NCI-H128 (cell line): Measurements from ENCODE around the gene BTG3.

Experiments used
- DNase-seq: peaks from one replicate; lab custom pipeline; 2025; ENCODE audit not compliant: unreplicated experiment; lab: John Stamatoyannopoulos, UW

Gene BTG3

GRCh38 chr21:17612565-17613241, at the start of gene BTG3:
Gene BTG3 (minus strand): TSS chr21:17612901. CDS start chr21:17609144, 3,757 bp downstream.
- DNase-seq: peak; percentile 39

GRCh38 chr21:17660862-17661261, 48.2 kb upstream of the BTG3 start:
- no peak for DNase-seq

GRCh38 chr21:17660452-17660851, 47.8 kb upstream of the BTG3 start:
- no peak for DNase-seq

- DNase-seq: no peak
These were observed 46.2 kb upstream of the BTG3 start for GRCh38 chr21:17658931-17659330.

GRCh38 chr21:17651526-17651925, 38.8 kb upstream of the BTG3 start:
- DNase-seq: no peak

GRCh38 chr21:17650292-17650691, 37.6 kb upstream of the BTG3 start:
- no peak for DNase-seq

- no peak for DNase-seq
These were observed 34.1 kb upstream of the BTG3 start for GRCh38 chr21:17646790-17647189.

- DNase-seq: no peak
These were observed 31.5 kb upstream of the BTG3 start for GRCh38 chr21:17644186-17644585.

- DNase-seq: no peak
These were observed 28.1 kb upstream of the BTG3 start for GRCh38 chr21:17640821-17641220.

- no peak for DNase-seq
These were observed 24.0 kb upstream of the BTG3 start for GRCh38 chr21:17636711-17637110.

GRCh38 chr21:17631195-17631594, 18.5 kb upstream of the BTG3 start:
- no peak for DNase-seq

GRCh38 chr21:17622018-17622417, 9.3 kb upstream of the BTG3 start:
- DNase-seq: no peak

- no peak for DNase-seq
These were observed 4.1 kb upstream of the BTG3 start for GRCh38 chr21:17616831-17617230.

- no peak for DNase-seq
These were observed 558 bp upstream of the BTG3 start for GRCh38 chr21:17613242-17613676.

- DNase-seq: no peak
These were observed 607 bp downstream of the BTG3 start for GRCh38 chr21:17612023-17612564.

- DNase-seq: peak; percentile 17
These were observed 1.2 kb downstream of the BTG3 start for GRCh38 chr21:17611414-17612022.

- DNase-seq: no peak
These were observed 1.8 kb downstream of the BTG3 start for GRCh38 chr21:17610911-17611310.

- no peak for DNase-seq
These were observed 3.0 kb downstream of the BTG3 start for GRCh38 chr21:17609681-17610080.

GRCh38 chr21:17607684-17608083, 5.0 kb downstream of the BTG3 start:
- no peak for DNase-seq

GRCh38 chr21:17602874-17603273, 9.8 kb downstream of the BTG3 start:
- DNase-seq: no peak

GRCh38 chr21:17598437-17598836, 14.3 kb downstream of the BTG3 start:
- no peak for DNase-seq

GRCh38 chr21:17597680-17598079, 15.0 kb downstream of the BTG3 start:
- no peak for DNase-seq

- DNase-seq: no peak
These were observed 22.3 kb downstream of the BTG3 start for GRCh38 chr21:17590430-17590829.
